ENCODE results near the gene NUP160. TPM values are rescaled to one million over a fixed set of nuclear protein-coding genes. Genes with fewer than 3 reads are reported as not detected.
"Not testable (repeated sequence)": the region's sequence is repeated elsewhere in the genome, so short reads cannot be mapped to it uniquely, and the experiment has no call there.

Gene NUP160
- total and polyA plus RNA-seq, 2 of the 13 experiments (the other 11 are each of a cell fraction or from before 2014, with no cell fraction given), result 28.3 to 43.5 TPM

- in situ Hi-C loops (cut with HindIII; ENCODE audit: extremely low pct_ligation_motif_present, low pct_unique_long_range_greater_than_20kb) (no loop called here), intact Hi-C loops (cut with micrococcal nuclease; ENCODE audit: unreplicated experiment) (no loop called here)
- no peaks in the 10 kb centered on the region for H3K79me2 ChIP-seq (ENCODE audit: insufficient read depth, low read length)
- no TSS peak for BruUV-seq (replicated peaks)
- H3K36me3 ChIP-seq (replicated peaks in 1 of 2; ENCODE audit: control insufficient read depth in 1 of 2, insufficient read depth in 2 of 2, low read length in 2 of 2), result no peaks in the 10 kb centered on the region
- 26% methylated on average over 6 of the region's 6 CpGs for WGBS (ENCODE audit: low lambda C conversion rate)
- POLR2A ChIA-PET, result no interaction called here
- DNase-seq (ENCODE audit: low spot score) (no peak), FAIRE-seq (no peak), ATAC-seq (no peak)
- H3K9me3 ChIP-seq (ENCODE audit: low read length), result no peaks in the 10 kb centered on the region
- H3K27ac ChIP-seq (ENCODE audit: extremely low read length, insufficient read depth, low read length), result no peak overlapping the region
- peaks cover 12% of the 10 kb centered on the region for H3K4me1 ChIP-seq (ENCODE audit: insufficient read depth, low read length)
- TF ChIP-seq THYN1 (CRISPR knock-in tag; IDR thresholded peaks at IDR 0.05; ENCODE audit: borderline replicate concordance, low read depth), result no peak
- TF ChIP-seq, protein P1, sequence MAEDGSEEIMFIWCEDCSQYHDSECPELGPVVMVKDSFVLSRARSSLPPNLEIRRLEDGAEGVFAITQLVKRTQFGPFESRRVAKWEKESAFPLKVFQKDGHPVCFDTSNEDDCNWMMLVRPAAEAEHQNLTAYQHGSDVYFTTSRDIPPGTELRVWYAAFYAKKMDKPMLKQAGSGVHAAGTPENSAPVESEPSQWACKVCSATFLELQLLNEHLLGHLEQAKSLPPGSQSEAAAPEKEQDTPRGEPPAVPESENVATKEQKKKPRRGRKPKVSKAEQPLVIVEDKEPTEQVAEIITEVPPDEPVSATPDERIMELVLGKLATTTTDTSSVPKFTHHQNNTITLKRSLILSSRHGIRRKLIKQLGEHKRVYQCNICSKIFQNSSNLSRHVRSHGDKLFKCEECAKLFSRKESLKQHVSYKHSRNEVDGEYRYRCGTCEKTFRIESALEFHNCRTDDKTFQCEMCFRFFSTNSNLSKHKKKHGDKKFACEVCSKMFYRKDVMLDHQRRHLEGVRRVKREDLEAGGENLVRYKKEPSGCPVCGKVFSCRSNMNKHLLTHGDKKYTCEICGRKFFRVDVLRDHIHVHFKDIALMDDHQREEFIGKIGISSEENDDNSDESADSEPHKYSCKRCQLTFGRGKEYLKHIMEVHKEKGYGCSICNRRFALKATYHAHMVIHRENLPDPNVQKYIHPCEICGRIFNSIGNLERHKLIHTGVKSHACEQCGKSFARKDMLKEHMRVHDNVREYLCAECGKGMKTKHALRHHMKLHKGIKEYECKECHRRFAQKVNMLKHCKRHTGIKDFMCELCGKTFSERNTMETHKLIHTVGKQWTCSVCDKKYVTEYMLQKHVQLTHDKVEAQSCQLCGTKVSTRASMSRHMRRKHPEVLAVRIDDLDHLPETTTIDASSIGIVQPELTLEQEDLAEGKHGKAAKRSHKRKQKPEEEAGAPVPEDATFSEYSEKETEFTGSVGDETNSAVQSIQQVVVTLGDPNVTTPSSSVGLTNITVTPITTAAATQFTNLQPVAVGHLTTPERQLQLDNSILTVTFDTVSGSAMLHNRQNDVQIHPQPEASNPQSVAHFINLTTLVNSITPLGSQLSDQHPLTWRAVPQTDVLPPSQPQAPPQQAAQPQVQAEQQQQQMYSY (CRISPR knock-in tag; IDR thresholded peaks at IDR 0.05), result 0 out of 2 replicates have a peak, but pooled peaks have one; percentile 52
- no peak overlapping the region for H3K9ac ChIP-seq (ENCODE audit: insufficient read depth, low read depth, low read length)
- H2AFZ ChIP-seq (ENCODE audit: low read length), result no peak overlapping the region
- no peak overlapping the region for H3K4me3 ChIP-seq (replicated peaks in 1 of 3; ENCODE audit: insufficient read depth in 1 of 3, low read depth in 2 of 3, low read length in 3 of 3)
- no peaks in the 10 kb centered on the region for H4K20me1 ChIP-seq (ENCODE audit: insufficient read depth, low read length)
- CTCF ChIA-PET (ENCODE audit: low intra/inter-chr PET ratio, low total read pairs), result no interaction called here
- H3K4me2 ChIP-seq (ENCODE audit: low read depth, low read length), result no peak overlapping the region
- H3K27me3 ChIP-seq (ENCODE audit: control insufficient read depth in 1 of 2, insufficient read depth in 2 of 2, low read length in 2 of 2), result no peaks in the 10 kb centered on the region
These were observed 37.9 kb upstream of the NUP160 start for GRCh38 chr11:47886096-47886495.

GRCh38 chr11:47882437-47882836 lies 34.3 kb upstream of the NUP160 start:
- H3K27ac ChIP-seq (ENCODE audit: extremely low read length, insufficient read depth, low read length); H3K4me2 ChIP-seq (ENCODE audit: low read depth, low read length); H2AFZ ChIP-seq (ENCODE audit: low read length); H3K9me3 ChIP-seq (ENCODE audit: low read length); in situ Hi-C loops (cut with HindIII; ENCODE audit: extremely low pct_ligation_motif_present, low pct_unique_long_range_greater_than_20kb); ATAC-seq; CTCF ChIA-PET (ENCODE audit: low intra/inter-chr PET ratio, low total read pairs); H3K79me2 ChIP-seq (ENCODE audit: insufficient read depth, low read length); H4K20me1 ChIP-seq (ENCODE audit: insufficient read depth, low read length); POLR2A ChIA-PET; H3K4me3 ChIP-seq (replicated peaks in 1 of 3; ENCODE audit: insufficient read depth in 1 of 3, low read depth in 2 of 3, low read length in 3 of 3); H3K27me3 ChIP-seq (ENCODE audit: control insufficient read depth in 1 of 2, insufficient read depth in 2 of 2, low read length in 2 of 2); DNase-seq (ENCODE audit: low spot score); H3K36me3 ChIP-seq (replicated peaks in 1 of 2; ENCODE audit: control insufficient read depth in 1 of 2, insufficient read depth in 2 of 2, low read length in 2 of 2); H3K9ac ChIP-seq (ENCODE audit: insufficient read depth, low read depth, low read length); FAIRE-seq; BruUV-seq (replicated peaks); intact Hi-C loops (cut with micrococcal nuclease; ENCODE audit: unreplicated experiment): not testable (repeated sequence)
- peaks cover 18% of the 10 kb centered on the region for H3K4me1 ChIP-seq (ENCODE audit: insufficient read depth, low read length)
- WGBS (ENCODE audit: low lambda C conversion rate), result 89% methylated on average over 13 of the region's 13 CpGs

All from HepG2 (cell line).